HFFc6 (cell line): ENCODE measurements around the gene UBALD2. TPM values are rescaled to one million over a fixed set of nuclear protein-coding genes. Genes with fewer than 3 reads are reported as not detected.

ENCODE experiments used
- DNase-seq: peaks from one replicate; pipeline ENCODE4 v3.0.0-alpha.2; 2018
- H3K27ac Mint-ChIP-seq: 2 replicates; pipeline ENCODE4 v1.8.0; 2020; ENCODE audit warnings: mild to moderate bottlenecking, mixed read lengths
- H3K27me3 Mint-ChIP-seq: 2 replicates; pipeline ENCODE4 v1.8.0; 2021; ENCODE audit warnings: mild to moderate bottlenecking, moderate library complexity, mixed read lengths; ENCODE audit not compliant: insufficient read depth
- H3K36me3 Mint-ChIP-seq: 2 replicates; pipeline ENCODE4 v1.8.0; 2021; ENCODE audit warnings: low read depth, mixed read lengths
- H3K4me1 Mint-ChIP-seq: 2 replicates; pipeline ENCODE4 v1.8.0; 2020; ENCODE audit warnings: low read depth, mixed read lengths
- H3K4me3 Mint-ChIP-seq: 2 replicates; pipeline ENCODE4 v1.8.0; 2020; ENCODE audit warnings: mild to moderate bottlenecking, moderate library complexity, mixed read lengths
- H3K9me3 Mint-ChIP-seq: 2 replicates; pipeline ENCODE4 v1.8.0; 2020; ENCODE audit warnings: mild to moderate bottlenecking, mixed read lengths
- total RNA-seq, 6 experiments: library from RNA; stranded (reverse); fragmentation: NEBNext Ultra II Directional; extraction: Animal tissue kit (Norgen Biotek cat#: 25700); gene quantifications; 2 replicates in 1 of 6; 3 replicates in 5 of 6; pipeline ENCODE4 v1.2.3, GENCODE V29; 2021
- TF ChIP-seq, protein P1 (sequence below): fragments of 200-600 bp; sonication (generic); IDR thresholded peaks from 2 replicates; pipeline ENCODE4 v1.5.0; 2021; ENCODE audit warnings: antibody characterized with exemption, mild to moderate bottlenecking

The UBALD2 gene
- total RNA-seq, 6 experiments from 2014 or later = 24.5 to 35.7 (median 30.5) TPM

DNA sequence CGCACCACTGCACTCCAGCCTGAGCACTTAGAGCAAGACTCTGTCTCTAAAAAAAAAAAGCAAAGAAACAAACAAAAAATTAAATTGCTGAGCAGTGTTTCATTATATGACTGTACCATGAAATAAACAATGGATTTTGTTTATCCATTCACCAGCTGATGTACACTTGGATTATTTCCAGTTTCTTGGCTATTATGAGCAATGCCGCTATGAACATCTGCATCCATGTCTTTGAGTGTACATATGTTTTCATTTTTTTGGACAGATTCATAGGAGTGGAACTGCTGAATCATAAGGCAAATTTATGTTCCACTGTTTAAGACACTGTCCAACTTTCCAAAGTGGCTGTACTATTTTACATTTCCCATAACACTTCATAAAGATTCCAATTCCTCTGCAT is 32.8 kb upstream of the UBALD2 start:
- peak; percentile 87 for DNase-seq
- Mint-ChIP-seq H3K4me3 (no peak overlapping the region), H3K4me1 (peaks cover 31% of the 10 kb centered on the region), H3K27ac (peak overlapping the region; percentile 32; the same call in 1 of the 2 replicates), H3K27me3 (peaks cover 12% of the 10 kb centered on the region), H3K36me3 (no peaks in the 10 kb centered on the region), H3K9me3 (no peaks in the 10 kb centered on the region)
- TF ChIP-seq, protein P1, sequence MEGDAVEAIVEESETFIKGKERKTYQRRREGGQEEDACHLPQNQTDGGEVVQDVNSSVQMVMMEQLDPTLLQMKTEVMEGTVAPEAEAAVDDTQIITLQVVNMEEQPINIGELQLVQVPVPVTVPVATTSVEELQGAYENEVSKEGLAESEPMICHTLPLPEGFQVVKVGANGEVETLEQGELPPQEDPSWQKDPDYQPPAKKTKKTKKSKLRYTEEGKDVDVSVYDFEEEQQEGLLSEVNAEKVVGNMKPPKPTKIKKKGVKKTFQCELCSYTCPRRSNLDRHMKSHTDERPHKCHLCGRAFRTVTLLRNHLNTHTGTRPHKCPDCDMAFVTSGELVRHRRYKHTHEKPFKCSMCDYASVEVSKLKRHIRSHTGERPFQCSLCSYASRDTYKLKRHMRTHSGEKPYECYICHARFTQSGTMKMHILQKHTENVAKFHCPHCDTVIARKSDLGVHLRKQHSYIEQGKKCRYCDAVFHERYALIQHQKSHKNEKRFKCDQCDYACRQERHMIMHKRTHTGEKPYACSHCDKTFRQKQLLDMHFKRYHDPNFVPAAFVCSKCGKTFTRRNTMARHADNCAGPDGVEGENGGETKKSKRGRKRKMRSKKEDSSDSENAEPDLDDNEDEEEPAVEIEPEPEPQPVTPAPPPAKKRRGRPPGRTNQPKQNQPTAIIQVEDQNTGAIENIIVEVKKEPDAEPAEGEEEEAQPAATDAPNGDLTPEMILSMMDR = no peak

DNA sequence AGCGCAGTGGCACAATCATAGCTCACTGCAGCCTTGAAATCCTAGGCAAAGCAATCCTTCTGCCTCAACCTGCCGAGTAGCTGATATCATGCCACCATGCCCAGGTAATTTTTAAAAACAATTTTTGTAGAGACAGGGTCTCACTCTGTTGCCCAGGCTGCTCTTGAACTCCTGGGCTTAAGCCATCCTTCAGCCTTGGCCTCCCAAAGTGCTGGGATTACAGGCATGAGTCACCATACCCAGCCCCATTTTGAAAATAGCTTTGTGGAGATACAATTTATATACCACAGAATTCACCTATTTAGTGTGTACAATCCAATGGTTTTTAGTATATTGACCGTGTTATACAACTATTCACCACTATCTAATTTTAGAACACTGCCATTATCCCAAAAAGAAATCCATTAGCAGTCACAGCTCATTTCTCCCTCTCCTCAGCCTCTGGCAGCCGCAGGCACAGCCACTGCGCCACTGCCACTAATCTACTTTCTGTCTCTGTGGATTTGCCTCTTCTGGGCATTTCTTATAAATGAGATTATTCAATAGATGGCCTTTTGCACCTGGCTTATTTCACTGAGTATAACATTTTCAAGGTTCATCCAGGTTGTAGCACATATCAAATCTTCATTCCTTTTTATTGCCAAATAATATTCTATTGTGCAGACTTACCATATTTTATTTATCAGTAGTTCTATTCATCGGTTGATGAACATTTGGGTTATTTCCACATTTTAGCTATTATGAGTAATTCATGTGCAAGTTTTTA is 31.4 kb upstream of the UBALD2 start:
- DNase-seq = no peak
- H3K4me1 Mint-ChIP-seq = peaks cover 31% of the 10 kb centered on the region
- H3K27ac Mint-ChIP-seq = no peak overlapping the region
- TF ChIP-seq, protein P1 = no peak
- no peaks in the 10 kb centered on the region for H3K9me3 Mint-ChIP-seq
- H3K36me3 Mint-ChIP-seq = no peaks in the 10 kb centered on the region
- H3K27me3 Mint-ChIP-seq = peaks cover 20% of the 10 kb centered on the region
- no peak overlapping the region for H3K4me3 Mint-ChIP-seq

DNA sequence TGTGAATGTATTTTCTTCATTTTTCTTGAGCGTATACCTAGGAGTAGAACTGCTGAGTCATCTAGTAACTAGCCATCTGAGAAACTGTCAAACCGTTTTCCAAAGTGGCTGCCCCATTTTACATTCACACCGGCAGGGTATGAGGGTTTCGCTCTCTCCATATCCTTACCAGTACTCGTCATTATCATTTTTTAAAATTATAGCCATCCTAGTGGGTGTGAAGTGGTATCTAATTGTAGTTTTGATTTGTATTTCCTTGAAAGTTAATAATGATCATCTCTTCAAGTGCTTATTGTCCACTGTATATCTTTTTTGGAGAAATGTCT is 30.8 kb upstream of the UBALD2 start:
- TF ChIP-seq, protein P1 = no peak
- DNase-seq = no peak
- peaks cover 19% of the 10 kb centered on the region; the same call in 1 of the 2 replicates for H3K27me3 Mint-ChIP-seq
- no peak overlapping the region for H3K27ac Mint-ChIP-seq
- no peaks in the 10 kb centered on the region for H3K9me3 Mint-ChIP-seq
- no peaks in the 10 kb centered on the region for H3K36me3 Mint-ChIP-seq
- H3K4me3 Mint-ChIP-seq = no peak overlapping the region
- H3K4me1 Mint-ChIP-seq = peaks cover 31% of the 10 kb centered on the region

DNA sequence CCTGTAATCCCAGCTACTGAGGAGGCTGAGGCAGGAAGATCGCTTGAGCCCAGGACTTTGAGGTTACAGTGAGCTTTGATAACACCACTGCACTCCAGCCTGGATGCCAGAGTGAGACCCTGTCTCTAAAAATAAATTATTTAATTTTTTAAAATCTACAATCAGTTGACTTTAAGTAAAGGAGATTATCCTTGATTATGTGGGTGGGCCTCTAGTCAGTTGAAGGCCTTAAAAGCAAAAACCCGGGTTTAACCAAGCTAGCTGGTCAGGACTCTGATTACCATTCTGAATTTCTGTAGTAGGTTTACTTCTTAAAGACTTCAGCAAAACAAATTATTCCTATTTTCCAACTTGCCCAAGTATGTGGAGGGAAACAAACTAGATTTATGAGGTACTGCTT is 29.3 kb upstream of the UBALD2 start:
- no peak for DNase-seq
- Mint-ChIP-seq H3K9me3 (no peaks in the 10 kb centered on the region), H3K4me3 (no peak overlapping the region), H3K27ac (no peak overlapping the region), H3K36me3 (no peaks in the 10 kb centered on the region), H3K27me3 (peaks cover 21% of the 10 kb centered on the region), H3K4me1 (peaks cover 33% of the 10 kb centered on the region)
- TF ChIP-seq, protein P1 = no peak

DNA sequence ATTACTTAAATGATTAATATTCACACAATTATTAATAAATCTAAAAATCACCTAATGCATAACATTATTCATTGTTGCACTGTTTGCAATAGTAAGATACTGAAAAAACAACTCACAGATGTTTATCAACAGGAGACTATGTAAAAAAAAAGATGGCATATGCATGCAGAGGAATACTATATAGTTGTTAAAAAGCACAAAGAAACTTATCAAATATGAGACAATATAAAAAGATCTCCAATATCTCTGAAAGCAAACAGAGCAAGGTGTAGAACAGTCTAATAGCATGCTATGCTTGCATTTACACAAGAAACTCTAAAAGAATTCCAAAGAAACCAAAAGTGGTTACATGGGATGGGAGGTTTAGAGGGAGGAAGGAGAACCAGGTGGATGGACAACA is 28.5 kb upstream of the UBALD2 start:
- no peak overlapping the region for H3K4me3 Mint-ChIP-seq
- peaks cover 24% of the 10 kb centered on the region for H3K27me3 Mint-ChIP-seq
- H3K36me3 Mint-ChIP-seq = no peaks in the 10 kb centered on the region
- H3K27ac Mint-ChIP-seq = no peak overlapping the region
- no peak for DNase-seq
- H3K9me3 Mint-ChIP-seq = no peaks in the 10 kb centered on the region
- H3K4me1 Mint-ChIP-seq = peaks cover 39% of the 10 kb centered on the region
- TF ChIP-seq, protein P1 = no peak
